SK-N-SH (cell line): ENCODE data around the gene PARD3B.

Experiments
- CHD2 ChIP-seq: fragments of 150-350 bp; IDR thresholded peaks from 2 replicates; pipeline ENCODE4 v1.6.1; 2018; ENCODE audit warnings: low read length; ENCODE audit not compliant: partially characterized antibody
- MEF2A ChIP-seq: IDR thresholded peaks from 2 replicates; pipeline ENCODE4 v1.4.0; 2012; ENCODE audit warnings: low read depth, borderline replicate concordance
- PBX3 ChIP-seq: IDR thresholded peaks from 2 replicates; pipeline ENCODE4; 2012
- POLR2AphosphoS5 ChIP-seq: IDR thresholded peaks from 2 replicates; pipeline ENCODE4 v1.6.1; 2012; ENCODE audit warnings: low read depth, low read length
- RAD21 ChIP-seq: IDR thresholded peaks from 2 replicates; pipeline ENCODE4 v1.6.1; 2012; ENCODE audit warnings: mild to moderate bottlenecking, low read length
- RCOR1 ChIP-seq: fragments of 150-350 bp; IDR thresholded peaks from 2 replicates; pipeline ENCODE4 v1.6.1; 2017; ENCODE audit warnings: antibody characterized with exemption, low read length
- RFX5 ChIP-seq: IDR thresholded peaks from 2 replicates; pipeline ENCODE4 v1.6.1; 2012; ENCODE audit warnings: mild to moderate bottlenecking, improper control_type of control experiment, low read length
- TF ChIP-seq, protein P1 (sequence below): IDR thresholded peaks from 2 replicates; pipeline ENCODE4 v1.4.0; 2012; ENCODE audit warnings: low read depth
- TF ChIP-seq, protein P2 (sequence below): fragments of 200-600 bp; sonication (generic); IDR thresholded peaks from 2 replicates; pipeline ENCODE4 v1.6.1; 2017; ENCODE audit warnings: antibody characterized with exemption, mild to moderate bottlenecking, moderate library complexity
- TF ChIP-seq, protein P3 (sequence below): fragments of 150-350 bp; IDR thresholded peaks from 2 replicates; pipeline ENCODE4 v1.6.1; 2016; ENCODE audit warnings: mild to moderate bottlenecking, low read depth, low read length

- TF ChIP-seq RFX5 (no peak), MEF2A (no peak), RCOR1 (no peak), PBX3 (no peak), RAD21 (no peak), CHD2 (no peak), POLR2AphosphoS5 (no peak)
- TF ChIP-seq, protein P1, sequence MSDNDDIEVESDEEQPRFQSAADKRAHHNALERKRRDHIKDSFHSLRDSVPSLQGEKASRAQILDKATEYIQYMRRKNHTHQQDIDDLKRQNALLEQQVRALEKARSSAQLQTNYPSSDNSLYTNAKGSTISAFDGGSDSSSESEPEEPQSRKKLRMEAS, result no peak
- TF ChIP-seq, protein P2, sequence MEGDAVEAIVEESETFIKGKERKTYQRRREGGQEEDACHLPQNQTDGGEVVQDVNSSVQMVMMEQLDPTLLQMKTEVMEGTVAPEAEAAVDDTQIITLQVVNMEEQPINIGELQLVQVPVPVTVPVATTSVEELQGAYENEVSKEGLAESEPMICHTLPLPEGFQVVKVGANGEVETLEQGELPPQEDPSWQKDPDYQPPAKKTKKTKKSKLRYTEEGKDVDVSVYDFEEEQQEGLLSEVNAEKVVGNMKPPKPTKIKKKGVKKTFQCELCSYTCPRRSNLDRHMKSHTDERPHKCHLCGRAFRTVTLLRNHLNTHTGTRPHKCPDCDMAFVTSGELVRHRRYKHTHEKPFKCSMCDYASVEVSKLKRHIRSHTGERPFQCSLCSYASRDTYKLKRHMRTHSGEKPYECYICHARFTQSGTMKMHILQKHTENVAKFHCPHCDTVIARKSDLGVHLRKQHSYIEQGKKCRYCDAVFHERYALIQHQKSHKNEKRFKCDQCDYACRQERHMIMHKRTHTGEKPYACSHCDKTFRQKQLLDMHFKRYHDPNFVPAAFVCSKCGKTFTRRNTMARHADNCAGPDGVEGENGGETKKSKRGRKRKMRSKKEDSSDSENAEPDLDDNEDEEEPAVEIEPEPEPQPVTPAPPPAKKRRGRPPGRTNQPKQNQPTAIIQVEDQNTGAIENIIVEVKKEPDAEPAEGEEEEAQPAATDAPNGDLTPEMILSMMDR, result no peak
- TF ChIP-seq, protein P3, sequence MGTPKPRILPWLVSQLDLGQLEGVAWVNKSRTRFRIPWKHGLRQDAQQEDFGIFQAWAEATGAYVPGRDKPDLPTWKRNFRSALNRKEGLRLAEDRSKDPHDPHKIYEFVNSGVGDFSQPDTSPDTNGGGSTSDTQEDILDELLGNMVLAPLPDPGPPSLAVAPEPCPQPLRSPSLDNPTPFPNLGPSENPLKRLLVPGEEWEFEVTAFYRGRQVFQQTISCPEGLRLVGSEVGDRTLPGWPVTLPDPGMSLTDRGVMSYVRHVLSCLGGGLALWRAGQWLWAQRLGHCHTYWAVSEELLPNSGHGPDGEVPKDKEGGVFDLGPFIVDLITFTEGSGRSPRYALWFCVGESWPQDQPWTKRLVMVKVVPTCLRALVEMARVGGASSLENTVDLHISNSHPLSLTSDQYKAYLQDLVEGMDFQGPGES, result no peak
These were observed 507.5 kb downstream of the PARD3B start for GRCh38 chr2:205052781-205053180.
